Esophagus squamous epithelium (tissue), 5 donors: ENCODE results near the gene ATP6V1E1. TPM values are rescaled to one million over a fixed set of nuclear protein-coding genes. Genes with fewer than 3 reads are reported as not detected.
"Not testable (repeated sequence)": the region's sequence is repeated elsewhere in the genome, so short reads cannot be mapped to it uniquely, and the experiment has no call there.

Experiments used
- DNase-seq: peaks from one replicate; lab custom pipeline; 2025; lab: John Stamatoyannopoulos, UW
- H3K27ac ChIP-seq, 4 donors: fragments of 200-600 bp; sonication (generic); one replicate each; pipeline ENCODE4 v1.5.1; 2016 to 2019; ENCODE audit warnings: mild to moderate bottlenecking in 1 of 4
- H3K27me3 ChIP-seq, 4 donors: fragments of 200-600 bp; sonication (generic); 1 replicate in 3 of 4; 2 replicates in 1 of 4; pipeline versions ENCODE4 v1.5.1 to v1.6.0; 2017 to 2021; ENCODE audit warnings: antibody characterized with exemption in 1 of 4
- H3K36me3 ChIP-seq, 3 donors: fragments of 200-600 bp; sonication (generic); one replicate each; pipeline ENCODE4 v1.5.1; 2016 to 2019
- H3K4me1 ChIP-seq, 3 donors: fragments of 200-600 bp; sonication (generic); one replicate each; pipeline ENCODE4 v1.5.1; 2017 to 2019
- H3K4me3 ChIP-seq, 4 donors: fragments of 200-600 bp; sonication (generic); 1 replicate in 3 of 4; 2 replicates in 1 of 4; pipeline ENCODE4 v1.5.1; 2016 to 2019; ENCODE audit warnings: mild to moderate bottlenecking in 2 of 4, moderate library complexity in 1 of 4
- H3K9me3 ChIP-seq, 3 donors: fragments of 200-600 bp; sonication (generic); one replicate each; pipeline ENCODE4 v1.5.1; 2016 to 2019
- POLR2A ChIP-seq, 4 donors: fragments of 450-650 bp; IDR thresholded peaks; one replicate each; pipeline ENCODE4 v1.6.1; 2017; ENCODE audit warnings: antibody characterized with exemption in 4 of 4, mild to moderate bottlenecking in 4 of 4, moderate library complexity in 3 of 4
- WGBS, 2 donors: methylation state at CpG; one replicate each; pipeline ENCODE4 v1.1.5; 2018; 5-methylcytosine and 5-hydroxymethylcytosine counted together
- intact Hi-C: fragments of 100-400 bp; cut with DNase I; formaldehyde crosslinking; loops from one replicate; pipeline ENCODE4 v1.15.0; 2022
- total RNA-seq, 4 donors: library from RNA; depleted of rRNA; stranded (reverse); fragments of >200 nt; gene quantifications; one replicate each; pipeline ENCODE4 v1.1.0, GENCODE V29; 2016
- TF ChIP-seq, protein P1 (sequence below), 6 experiments: fragments of 450-650 bp in 4 of 6; fragments of 200-600 bp in 2 of 6; sonication (generic) in 2 of 6; IDR thresholded peaks; one replicate each; pipeline ENCODE4 v1.5.1; 2016 to 2019; ENCODE audit warnings: antibody characterized with exemption in 6 of 6, mild to moderate bottlenecking in 4 of 6, moderate library complexity in 4 of 6
- donor health status: DM: yes; HTN: yes; CAD: no.

ATP6V1E1 gene
- total RNA-seq, 4 donors from 2014 or later, result 80.9 to 123 (median 99.6) TPM

DNA sequence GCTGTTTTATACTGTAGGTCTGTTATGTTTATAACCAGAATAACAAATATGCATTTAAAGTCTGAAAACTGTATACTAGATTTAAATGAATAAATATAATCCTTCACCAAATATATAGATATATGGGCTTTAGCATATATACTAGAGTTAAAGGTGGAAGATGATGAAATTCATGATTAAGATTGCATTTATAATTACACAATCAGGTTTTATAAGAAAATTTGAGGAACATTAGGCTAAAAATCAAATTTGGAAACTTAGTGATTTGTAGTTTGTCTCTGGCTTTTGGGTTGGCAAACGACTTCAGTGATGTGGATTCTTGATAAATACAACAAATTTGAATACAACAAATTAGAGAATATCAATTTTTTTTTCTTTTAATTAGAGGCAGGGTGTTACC lies 20.0 kb upstream of the ATP6V1E1 start:
- 51 to 69% methylated on average over 1 of the region's 1 CpG for WGBS, 2 donors
- Histone ChIP-seq H3K9me3 (no peaks in the 10 kb centered on the region), H3K4me1 (peaks cover 0 to 11% (median 0%) of the 10 kb centered on the region in 3 donors), H3K27me3 (no peaks in the 10 kb centered on the region), H3K36me3 (peaks cover 0 to 9% (median 0%) of the 10 kb centered on the region in 3 donors), H3K4me3 (no peak overlapping the region), H3K27ac (no peak overlapping the region)
- no peak for TF ChIP-seq POLR2A (IDR thresholded peaks at IDR 0.05)
- TF ChIP-seq, protein P1, sequence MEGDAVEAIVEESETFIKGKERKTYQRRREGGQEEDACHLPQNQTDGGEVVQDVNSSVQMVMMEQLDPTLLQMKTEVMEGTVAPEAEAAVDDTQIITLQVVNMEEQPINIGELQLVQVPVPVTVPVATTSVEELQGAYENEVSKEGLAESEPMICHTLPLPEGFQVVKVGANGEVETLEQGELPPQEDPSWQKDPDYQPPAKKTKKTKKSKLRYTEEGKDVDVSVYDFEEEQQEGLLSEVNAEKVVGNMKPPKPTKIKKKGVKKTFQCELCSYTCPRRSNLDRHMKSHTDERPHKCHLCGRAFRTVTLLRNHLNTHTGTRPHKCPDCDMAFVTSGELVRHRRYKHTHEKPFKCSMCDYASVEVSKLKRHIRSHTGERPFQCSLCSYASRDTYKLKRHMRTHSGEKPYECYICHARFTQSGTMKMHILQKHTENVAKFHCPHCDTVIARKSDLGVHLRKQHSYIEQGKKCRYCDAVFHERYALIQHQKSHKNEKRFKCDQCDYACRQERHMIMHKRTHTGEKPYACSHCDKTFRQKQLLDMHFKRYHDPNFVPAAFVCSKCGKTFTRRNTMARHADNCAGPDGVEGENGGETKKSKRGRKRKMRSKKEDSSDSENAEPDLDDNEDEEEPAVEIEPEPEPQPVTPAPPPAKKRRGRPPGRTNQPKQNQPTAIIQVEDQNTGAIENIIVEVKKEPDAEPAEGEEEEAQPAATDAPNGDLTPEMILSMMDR (IDR thresholded peaks at IDR 0.05), result no peak
- DNase-seq, result no peak
- intact Hi-C loops, result no loop called here

DNA sequence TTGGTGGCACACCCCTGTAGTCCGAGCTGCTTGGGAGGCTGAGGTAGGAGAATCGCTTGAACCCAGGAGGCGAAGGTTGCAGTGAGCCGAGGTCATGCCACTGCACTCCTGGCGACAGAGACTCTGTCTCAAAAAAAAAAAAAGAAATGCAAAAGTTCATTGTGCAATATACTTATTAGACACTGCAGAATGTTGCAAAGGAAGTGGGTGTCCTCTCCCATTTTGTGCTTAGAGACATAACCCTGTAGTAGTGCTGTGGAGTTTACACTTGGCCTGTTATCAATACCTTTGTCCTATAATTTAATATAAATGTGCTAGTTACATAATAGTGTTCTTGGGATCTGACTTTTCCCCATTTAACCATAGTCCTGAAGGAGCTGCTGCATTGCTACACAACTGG lies 19.4 kb upstream of the ATP6V1E1 start:
- no peak for DNase-seq
- Histone ChIP-seq H3K27me3 (no peaks in the 10 kb centered on the region), H3K9me3 (no peaks in the 10 kb centered on the region), H3K36me3 (peaks cover 0 to 9% (median 0%) of the 10 kb centered on the region in 3 donors), H3K4me1 (peaks cover 0 to 16% (median 0%) of the 10 kb centered on the region in 3 donors), H3K4me3 (no peak overlapping the region), H3K27ac (no peak overlapping the region)
- WGBS, 2 donors, result 65 to 79% methylated on average over 5 of the region's 5 CpGs
- intact Hi-C loops, result no loop called here
- TF ChIP-seq POLR2A (IDR thresholded peaks at IDR 0.05), result no peak
- TF ChIP-seq, protein P1 (IDR thresholded peaks at IDR 0.05), result no peak

DNA sequence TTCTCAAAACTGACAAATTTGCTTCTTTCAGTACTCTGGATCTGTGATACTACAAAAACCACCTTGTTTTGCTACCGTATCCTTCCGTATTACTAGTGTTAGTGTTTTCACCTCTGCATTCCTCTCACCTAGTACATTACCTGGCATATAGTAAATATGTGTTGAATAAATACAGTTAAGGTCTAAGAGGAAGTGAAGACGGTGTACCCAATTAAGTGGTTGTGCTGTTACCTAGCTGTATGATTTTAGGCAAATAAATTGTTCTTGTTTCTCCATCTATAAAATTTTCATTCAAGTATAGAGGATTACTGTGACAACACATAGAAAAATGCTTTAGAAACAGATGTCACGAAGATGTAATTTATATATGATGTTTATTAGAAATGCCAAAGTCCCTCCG lies 18.9 kb upstream of the ATP6V1E1 start:
- intact Hi-C loops, result no loop called here
- no peak overlapping the region for H3K27ac ChIP-seq

DNA sequence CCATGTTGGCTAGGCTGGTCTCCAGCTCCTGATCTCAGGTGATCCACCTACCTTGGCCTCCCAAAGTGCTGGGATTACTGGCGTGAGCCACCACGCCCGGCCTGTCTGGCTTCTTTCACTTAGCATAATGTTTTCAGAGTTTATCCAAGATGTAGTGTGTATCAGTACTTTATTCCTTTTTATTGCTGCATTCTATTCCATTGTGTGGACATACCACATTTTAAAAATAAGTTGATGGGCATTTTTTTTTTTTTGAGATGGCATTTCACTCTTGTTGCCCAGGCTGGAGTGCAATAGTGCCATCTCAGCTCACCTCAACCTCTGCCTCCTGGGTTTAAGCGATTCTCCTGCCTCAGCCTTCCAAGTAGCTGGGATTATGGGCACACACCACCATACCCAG lies 13.8 kb upstream of the ATP6V1E1 start:
- H3K27me3 ChIP-seq, intact Hi-C loops, H3K36me3 ChIP-seq, H3K27ac ChIP-seq, H3K9me3 ChIP-seq, H3K4me3 ChIP-seq, DNase-seq: not testable (repeated sequence)
- 75 to 84% methylated on average over 4 of the region's 4 CpGs for WGBS, 2 donors
- peaks cover 10 to 44% (median 11%) of the 10 kb centered on the region in 3 donors for H3K4me1 ChIP-seq

More for the DNA sequence above, 18.9 kb upstream of the ATP6V1E1 start:
- Histone ChIP-seq H3K36me3 (peaks cover 0 to 9% (median 0%) of the 10 kb centered on the region in 3 donors), H3K4me3 (no peak overlapping the region), H3K27me3 (no peaks in the 10 kb centered on the region), H3K4me1 (peaks cover 0 to 19% (median 0%) of the 10 kb centered on the region in 3 donors), H3K9me3 (no peaks in the 10 kb centered on the region)
- 89 to 90% methylated on average over 5 of the region's 5 CpGs for WGBS, 2 donors
- DNase-seq, result no peak
- no peak for TF ChIP-seq POLR2A (IDR thresholded peaks at IDR 0.05)
- TF ChIP-seq, protein P1 (IDR thresholded peaks at IDR 0.05), result no peak

DNA sequence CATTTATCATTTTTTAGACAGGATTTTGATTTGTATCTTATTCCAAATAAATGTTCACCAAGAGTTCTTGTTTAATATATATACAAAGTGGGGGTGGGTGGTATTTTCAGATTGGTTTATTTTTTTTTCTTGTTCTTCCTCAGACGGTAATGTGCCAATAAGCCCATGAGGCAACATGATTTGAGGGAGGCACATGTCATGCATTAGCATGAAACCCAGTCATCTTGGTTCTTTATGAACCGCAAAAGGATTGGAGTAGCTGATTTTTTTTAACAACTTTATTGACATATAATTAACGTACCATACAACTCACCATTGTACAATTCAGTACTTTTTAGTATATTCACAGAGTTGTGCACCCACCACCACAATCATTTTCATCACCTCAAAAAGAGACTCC lies 12.7 kb upstream of the ATP6V1E1 start:
- Histone ChIP-seq H3K9me3 (no peaks in the 10 kb centered on the region), H3K4me1 (peaks cover 11 to 48% (median 12%) of the 10 kb centered on the region in 3 donors), H3K36me3 (peaks cover 0 to 3% (median 0%) of the 10 kb centered on the region in 3 donors), H3K27ac (no peak overlapping the region), H3K4me3 (no peak overlapping the region), H3K27me3 (no peaks in the 10 kb centered on the region)
- intact Hi-C loops, result no loop called here
- DNase-seq, result no peak
- 53 to 69% methylated on average over 3 of the region's 3 CpGs for WGBS, 2 donors
- TF ChIP-seq, protein P1 (IDR thresholded peaks at IDR 0.05), result no peak
- no peak for TF ChIP-seq POLR2A (IDR thresholded peaks at IDR 0.05)
